LNCaP clone FGC (cell line): ENCODE measurements around the gene ACSL3.

Source experiments
- DNase-seq: peaks from one replicate; pipeline ENCODE4 v3.0.0-alpha.2; 2011; ENCODE audit warnings: low read depth
- H3K4me3 ChIP-seq: 2 replicates; pipeline ENCODE4 v1.5.1; 2011; ENCODE audit warnings: mild to moderate bottlenecking, low read depth, low read length, control low read depth
- CTCF ChIP-seq: IDR thresholded peaks from 2 replicates; pipeline ENCODE4 v1.5.1; 2012; ENCODE audit warnings: mild to moderate bottlenecking; ENCODE audit not compliant: control insufficient read depth, insufficient read depth; ENCODE audit errors: extremely low read depth

ACSL3 gene

GRCh38 chr2:222827417-222827816, 33.4 kb upstream of the ACSL3 start:
- TF ChIP-seq CTCF: no peak
- DNase-seq: no peak

GRCh38 chr2:222828572-222828971, 32.3 kb upstream of the ACSL3 start:
- H3K4me3 ChIP-seq: no peak overlapping the region
- no peak for TF ChIP-seq CTCF
- no peak for DNase-seq

More at GRCh38 chr2:222827417-222827816, 33.4 kb upstream of the ACSL3 start:
- H3K4me3 ChIP-seq: no peak overlapping the region

- H3K4me3 ChIP-seq: no peak overlapping the region
- no peak for DNase-seq
- TF ChIP-seq CTCF: no peak
Observed at GRCh38 chr2:222830164-222830563, 30.7 kb upstream of the ACSL3 start.

GRCh38 chr2:222833410-222833809, 27.4 kb upstream of the ACSL3 start:
- no peak for DNase-seq
- no peak for TF ChIP-seq CTCF
- H3K4me3 ChIP-seq: no peak overlapping the region

- no peak for TF ChIP-seq CTCF
- DNase-seq: no peak
- no peak overlapping the region for H3K4me3 ChIP-seq
Observed at GRCh38 chr2:222835143-222835822, 25.6 kb upstream of the ACSL3 start.

- TF ChIP-seq CTCF: no peak
- no peak for DNase-seq
- no peak overlapping the region for H3K4me3 ChIP-seq
Observed at GRCh38 chr2:222835823-222836151, 25.0 kb upstream of the ACSL3 start.

- no peak for DNase-seq
- no peak for TF ChIP-seq CTCF
- H3K4me3 ChIP-seq: no peak overlapping the region
Observed at GRCh38 chr2:222837643-222838056, 23.2 kb upstream of the ACSL3 start.
